WTC11 (cell line): ENCODE data around the gene INPP4A. TPM values are rescaled to one million over a fixed set of nuclear protein-coding genes. Genes with fewer than 3 reads are reported as not detected.

Experiments
- ARID4B ChIP-seq: sonication (generic); formaldehyde crosslinking; IDR thresholded peaks from 2 replicates; pipeline ENCODE4 v1.8.0; 2023; ENCODE audit warnings: missing genetic modification reagents, mild to moderate bottlenecking, borderline replicate concordance
- CREM ChIP-seq: sonication (generic); formaldehyde crosslinking; IDR thresholded peaks from 2 replicates; pipeline ENCODE4 v1.8.1; 2022; ENCODE audit warnings: mild to moderate bottlenecking, missing genetic modification reagents, moderate library complexity
- CTCF ChIP-seq: fragments of 200-600 bp; IDR thresholded peaks from 2 replicates; pipeline ENCODE4 v1.8.0; 2022; ENCODE audit warnings: antibody characterized with exemption
- E2F4 ChIP-seq: sonication (generic); formaldehyde crosslinking; IDR thresholded peaks from 2 replicates; pipeline ENCODE4 v1.8.1; 2022; ENCODE audit warnings: low read depth, mild to moderate bottlenecking, moderate library complexity, missing genetic modification reagents, borderline replicate concordance
- OVOL2 ChIP-seq: fragments of 250-450 bp; sonication (Bioruptor Pico); IDR thresholded peaks from 2 replicates; pipeline ENCODE4 v1.9.0; 2021; ENCODE audit warnings: mild to moderate bottlenecking, borderline replicate concordance
- SOX15 ChIP-seq: fragments of 250-450 bp; sonication (Bioruptor Pico); IDR thresholded peaks from 2 replicates; pipeline ENCODE4 v1.9.0; 2021; ENCODE audit warnings: mild to moderate bottlenecking
- SP1 ChIP-seq: sonication (generic); formaldehyde crosslinking; conservative IDR thresholded peaks from 2 replicates; pipeline ENCODE4 v1.8.1; 2022; ENCODE audit warnings: missing genetic modification reagents
- STAT6 ChIP-seq: sonication (generic); formaldehyde crosslinking; conservative IDR thresholded peaks from 2 replicates; pipeline ENCODE4 v1.8.1; 2023; ENCODE audit warnings: mild to moderate bottlenecking, low read depth, missing genetic modification reagents, moderate library complexity
- USF1 ChIP-seq: sonication (generic); formaldehyde crosslinking; IDR thresholded peaks from 2 replicates; pipeline ENCODE4 v1.8.0; 2022; ENCODE audit warnings: mild to moderate bottlenecking, missing genetic modification reagents
- USF2 ChIP-seq: sonication (generic); formaldehyde crosslinking; IDR thresholded peaks from 2 replicates; pipeline ENCODE4 v1.8.1; 2023; ENCODE audit warnings: mild to moderate bottlenecking, missing genetic modification reagents, moderate library complexity
- ZBTB43 ChIP-seq: sonication (generic); formaldehyde crosslinking; IDR thresholded peaks from 2 replicates; pipeline ENCODE4 v1.8.1; 2023; ENCODE audit warnings: mild to moderate bottlenecking, missing genetic modification reagents
- ZNF138 ChIP-seq: sonication (generic); formaldehyde crosslinking; conservative IDR thresholded peaks from 2 replicates; pipeline ENCODE4 v1.8.1; 2022; ENCODE audit warnings: mild to moderate bottlenecking, moderate library complexity, missing genetic modification reagents
- ZNF263 ChIP-seq: sonication (generic); formaldehyde crosslinking; IDR thresholded peaks from 2 replicates; pipeline ENCODE4 v1.8.1; 2022; ENCODE audit warnings: low read depth, mild to moderate bottlenecking, moderate library complexity, missing genetic modification reagents
- ZNF281 ChIP-seq: sonication (generic); formaldehyde crosslinking; IDR thresholded peaks from 2 replicates; pipeline ENCODE4 v1.8.0; 2023; ENCODE audit warnings: mild to moderate bottlenecking, missing genetic modification reagents
- total RNA-seq: library from RNA; stranded (reverse); gene quantifications from 3 replicates; pipeline ENCODE4 v1.2.3, GENCODE V29; 2021

INPP4A gene
- total RNA-seq, 1 experiment from 2014 or later: 38.3 TPM

GRCh38 chr2:98396745-98397355 is 47.8 kb upstream of the INPP4A start (continued):
- TF ChIP-seq CTCF: no peak
- TF ChIP-seq ARID4B (CRISPR knock-in tag): no peak
- no peak for TF ChIP-seq USF1 (CRISPR knock-in tag)
- TF ChIP-seq CREM (CRISPR knock-in tag): no peak
- TF ChIP-seq USF2 (CRISPR knock-in tag): no peak
- TF ChIP-seq ZNF138 (CRISPR knock-in tag): no peak
- no peak for TF ChIP-seq ZNF263 (CRISPR knock-in tag)
- no peak for TF ChIP-seq SOX15 (CRISPR knock-in tag)
- no peak for TF ChIP-seq ZBTB43
- TF ChIP-seq ZNF281 (CRISPR knock-in tag): no peak
- no peak for TF ChIP-seq OVOL2 (CRISPR knock-in tag)
- TF ChIP-seq STAT6: no peak
- no peak for TF ChIP-seq E2F4 (CRISPR knock-in tag)
- TF ChIP-seq SP1 (CRISPR knock-in tag): no peak
